CD14-positive monocyte (primary cell): ENCODE measurements around the gene TNKS1BP1. TPM values are rescaled to one million over a fixed set of nuclear protein-coding genes. Genes with fewer than 3 reads are reported as not detected.

ENCODE experiments used
- DNase-seq, 3 donors: peaks; one replicate each; pipeline ENCODE4 v3.0.0-alpha.2; 2011 to 2022
- H2AFZ ChIP-seq: 2 replicates; pipeline ENCODE4 v1.6.0; 2012; ENCODE audit warnings: mild to moderate bottlenecking, low read depth, low read length, inconsistent platforms; ENCODE audit not compliant: insufficient read depth, poor library complexity, severe bottlenecking
- H3K27ac ChIP-seq, 2 donors: 1 replicate in 1 of 2; 2 replicates in 1 of 2; pipeline ENCODE4 v1.5.1; 2012 to 2013; ENCODE audit warnings: low read length in 2 of 2, control low read depth in 1 of 2, inconsistent platforms in 1 of 2, low read depth in 1 of 2, mild to moderate bottlenecking in 1 of 2
- H3K27me3 ChIP-seq, 2 donors: one replicate each; pipeline versions ENCODE4 v1.6.0 to v1.6.1; 2011 to 2013; ENCODE audit warnings: low read length in 2 of 2; ENCODE audit not compliant: control insufficient read depth in 2 of 2, insufficient read depth in 2 of 2
- H3K36me3 ChIP-seq, 2 donors: replicated peaks in 1 of 2; 1 replicate in 1 of 2; 2 replicates in 1 of 2; pipeline versions ENCODE4 v1.5.1 to v1.6.1; 2012 to 2013; ENCODE audit warnings: low read length in 2 of 2, control low read depth in 1 of 2, inconsistent platforms in 1 of 2, mild to moderate bottlenecking in 1 of 2; ENCODE audit not compliant: insufficient read depth in 2 of 2, control insufficient read depth in 1 of 2
- H3K4me1 ChIP-seq, 2 donors: 1 replicate in 1 of 2; 2 replicates in 1 of 2; pipeline versions ENCODE4 v1.5.1 to v1.6.1; 2012 to 2013; ENCODE audit warnings: low read length in 2 of 2, control low read depth in 1 of 2, inconsistent platforms in 1 of 2, mild to moderate bottlenecking in 1 of 2, moderate library complexity in 1 of 2; ENCODE audit not compliant: insufficient read depth in 2 of 2, control insufficient read depth in 1 of 2
- H3K4me2 ChIP-seq: replicated peaks from 2 replicates; pipeline ENCODE3; 2012; ENCODE audit warnings: low read length, moderate library complexity, mild to moderate bottlenecking; ENCODE audit not compliant: poor library complexity, severe bottlenecking; ENCODE audit errors: extremely low read depth
- H3K4me3 ChIP-seq, 3 experiments: fragments of 200-600 bp in 1 of 3; sonication (generic) in 1 of 3; replicated peaks in 1 of 3; 1 replicate in 2 of 3; 2 replicates in 1 of 3; pipeline ENCODE4 v1.5.1; 2011 to 2013; ENCODE audit warnings: low read length in 3 of 3, mild to moderate bottlenecking in 3 of 3, control low read depth in 2 of 3, low read depth in 2 of 3, inconsistent platforms in 1 of 3, moderate library complexity in 1 of 3
- H3K79me2 ChIP-seq: 2 replicates; pipeline ENCODE4 v1.6.0; 2012; ENCODE audit warnings: mild to moderate bottlenecking, control low read depth, inconsistent platforms, low read length, moderate library complexity; ENCODE audit not compliant: insufficient read depth
- H3K9ac ChIP-seq: 2 replicates; pipeline ENCODE4 v1.6.0; 2017; ENCODE audit warnings: low read length, mild to moderate bottlenecking; ENCODE audit not compliant: insufficient read depth, poor library complexity, severe bottlenecking
- H3K9me3 ChIP-seq, 2 donors: replicated peaks in 1 of 2; 1 replicate in 1 of 2; 2 replicates in 1 of 2; pipeline versions ENCODE4 v1.5.1 to v1.6.1; 2012 to 2013; ENCODE audit warnings: low read length in 2 of 2, control low read depth in 1 of 2; ENCODE audit not compliant: control insufficient read depth in 1 of 2, insufficient read depth in 1 of 2
- H4K20me1 ChIP-seq: 2 replicates; pipeline ENCODE4 v1.6.0; 2012; ENCODE audit warnings: mild to moderate bottlenecking, low read length, control low read depth, moderate library complexity; ENCODE audit not compliant: insufficient read depth
- H3K27ac Mint-ChIP-seq, 7 donors: one replicate each; pipeline ENCODE4 v1.8.0; 2020; ENCODE audit warnings: mild to moderate bottlenecking in 7 of 7, mixed read lengths in 7 of 7, moderate library complexity in 6 of 7, inconsistent platforms in 2 of 7
- H3K27me3 Mint-ChIP-seq, 3 donors: one replicate each; pipeline ENCODE4 v1.8.0; 2021 to 2022; ENCODE audit warnings: low read depth in 3 of 3, mild to moderate bottlenecking in 3 of 3, mixed read lengths in 3 of 3, moderate library complexity in 3 of 3, inconsistent platforms in 1 of 3
- H3K36me3 Mint-ChIP-seq, 2 donors: one replicate each; pipeline ENCODE4 v1.8.0; 2020; ENCODE audit warnings: mixed read lengths in 2 of 2, inconsistent platforms in 1 of 2, mild to moderate bottlenecking in 1 of 2
- H3K4me1 Mint-ChIP-seq: one replicate; pipeline ENCODE4 v1.8.0; 2020; ENCODE audit warnings: mild to moderate bottlenecking, mixed read lengths
- H3K4me3 Mint-ChIP-seq, 2 donors: one replicate each; pipeline ENCODE4 v1.8.0; 2020; ENCODE audit warnings: mild to moderate bottlenecking in 2 of 2, mixed read lengths in 2 of 2, moderate library complexity in 1 of 2
- H3K9me3 Mint-ChIP-seq, 7 donors: one replicate each; pipeline ENCODE4 v1.8.0; 2020 to 2022; ENCODE audit warnings: mixed read lengths in 7 of 7, mild to moderate bottlenecking in 6 of 7, moderate library complexity in 6 of 7, inconsistent platforms in 2 of 7
- CTCF ChIP-seq: fragments of 200-600 bp; IDR thresholded peaks from one replicate; pipeline ENCODE4 v1.8.0; 2022; ENCODE audit warnings: antibody characterized with exemption, mild to moderate bottlenecking
- WGBS: methylation state at CpG from one replicate; pipeline ENCODE4 v1.1.5; 2013; ENCODE audit warnings: missing lambda C conversion rate; ENCODE audit not compliant: insufficient coverage; 5-methylcytosine and 5-hydroxymethylcytosine counted together
- intact Hi-C, 2 donors: fragments of 100-400 bp; cut with micrococcal nuclease; formaldehyde crosslinking; loops; one replicate each; pipeline versions ENCODE4 v1.15.0 to v1.15.1; 2023
- polyA plus RNA-seq, 3 donors: library from polyadenylated mRNA; depleted of rRNA in 1 of 3; unstranded in 2 of 3; stranded (reverse) in 1 of 3; fragments of 300-500 nt in 2 of 3; fragments of >200 nt in 1 of 3; fragmentation: Illumina TruSeq in 2 of 3; gene quantifications; 1 replicate in 2 of 3; 2 replicates in 1 of 3; pipeline ENCODE4 v1.2.3, GENCODE V29; 2012 to 2021

Gene TNKS1BP1
- polyA plus RNA-seq, 3 donors: 0.29 to 1.2 (median 0.50) TPM

- H4K20me1 ChIP-seq: no peaks in the 10 kb centered on the region
- TF ChIP-seq CTCF: no peak
- no peak overlapping the region for H3K27ac ChIP-seq
- no peaks in the 10 kb centered on the region for H3K4me1 ChIP-seq
- intact Hi-C loops: no loop called here
- peaks cover 0 to 27% (median 10%) of the 10 kb centered on the region in 3 donors for H3K27me3 Mint-ChIP-seq
- H3K27me3 ChIP-seq: peaks cover 0 to 5% of the 10 kb centered on the region in 2 donors
- H3K4me1 Mint-ChIP-seq: no peaks in the 10 kb centered on the region
- no peak overlapping the region for H3K9ac ChIP-seq
- H3K79me2 ChIP-seq: no peaks in the 10 kb centered on the region
- H3K9me3 Mint-ChIP-seq: peaks cover 0 to 2% (median 0%) of the 10 kb centered on the region in 7 donors
- DNase-seq: no peak
- 22% methylated on average over 9 of the region's 11 CpGs for WGBS
- H3K4me2 ChIP-seq: no peak overlapping the region
- no peaks in the 10 kb centered on the region for H3K36me3 ChIP-seq
- H2AFZ ChIP-seq: no peak overlapping the region
- H3K4me3 Mint-ChIP-seq: no peak overlapping the region
- no peaks in the 10 kb centered on the region for H3K36me3 Mint-ChIP-seq
- H3K4me3 ChIP-seq: no peak overlapping the region
- no peaks in the 10 kb centered on the region for H3K9me3 ChIP-seq
- H3K27ac Mint-ChIP-seq: peak overlapping the region in 1 of 7 donors; percentile 13
These were observed 35.8 kb downstream of the TNKS1BP1 start for GRCh38 chr11:57288771-57289579.

DNA sequence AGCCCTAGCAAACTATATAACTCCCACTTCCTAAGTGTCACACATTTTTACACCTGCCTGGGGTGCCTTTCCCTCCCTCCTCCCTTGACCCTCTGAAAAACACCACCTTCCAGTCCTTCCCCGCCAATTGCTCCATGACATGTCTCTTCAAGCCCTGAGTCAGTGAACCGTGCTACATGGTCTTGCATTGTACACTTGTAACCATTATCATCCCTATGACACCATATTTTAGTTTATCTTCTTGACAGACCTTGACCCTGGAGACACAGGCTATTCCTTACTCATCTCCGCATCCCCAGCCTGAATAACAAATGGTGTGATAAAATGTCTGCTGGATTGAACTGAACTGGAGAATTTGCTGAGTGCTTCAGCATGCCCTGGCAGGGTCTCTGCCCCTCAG, 36.9 kb downstream of the TNKS1BP1 start:
- Histone ChIP-seq H3K4me2 (no peak overlapping the region), H3K27ac (no peak overlapping the region), H4K20me1 (no peaks in the 10 kb centered on the region), H3K9ac (no peak overlapping the region), H3K4me3 (no peak overlapping the region), H3K36me3 (no peaks in the 10 kb centered on the region), H3K79me2 (no peaks in the 10 kb centered on the region), H3K27me3 (peaks cover 0 to 5% of the 10 kb centered on the region in 2 donors), H2AFZ (no peak overlapping the region), H3K4me1 (no peaks in the 10 kb centered on the region), H3K9me3 (no peaks in the 10 kb centered on the region)
- H3K9me3 Mint-ChIP-seq: peaks cover 0 to 2% (median 0%) of the 10 kb centered on the region in 7 donors
- intact Hi-C loops: no loop called here
- H3K27me3 Mint-ChIP-seq: peaks cover 0 to 27% (median 10%) of the 10 kb centered on the region in 3 donors
- no peak overlapping the region for H3K27ac Mint-ChIP-seq
- no peak for TF ChIP-seq CTCF
- DNase-seq: no peak
- no peaks in the 10 kb centered on the region for H3K36me3 Mint-ChIP-seq
- 94% methylated on average over 2 of the region's 3 CpGs for WGBS
- no peak overlapping the region for H3K4me3 Mint-ChIP-seq
- H3K4me1 Mint-ChIP-seq: no peaks in the 10 kb centered on the region
